MCF 10A (cell line): Measurements from ENCODE around the gene MAD1L1. TPM values are rescaled to one million over a fixed set of nuclear protein-coding genes. Genes with fewer than 3 reads are reported as not detected.

ENCODE experiments used
- BruUV-seq: library from RNA; stranded (reverse); fragments of 400-500 nt; replicated peaks from 2 replicates; lab custom pipeline; 2021; lab: Mats Ljungman, UMichigan
- CTCF ChIA-PET: fragments of 300-600 bp; sonication (Branson Sonifier 250); formaldehyde crosslinking; extraction: SDS; loops from one replicate; lab custom pipeline; 2021; ENCODE audit warnings: antibody characterized with exemption, inconsistent platforms; lab: Yijun Ruan, JAX
- POLR2A ChIA-PET: fragments of 300-600, 350-650 bp; sonication (Branson Sonifier 250); formaldehyde crosslinking; extraction: SDS; loops from one replicate; lab custom pipeline; 2020; ENCODE audit warnings: antibody characterized with exemption, inconsistent platforms; lab: Yijun Ruan, JAX
- DNase-seq: peaks from one replicate; pipeline ENCODE4 v3.0.0-alpha.2; 2018; ENCODE audit not compliant: unreplicated experiment
- H3K27ac Mint-ChIP-seq: one replicate; pipeline ENCODE4 v1.8.0; 2022; ENCODE audit warnings: mild to moderate bottlenecking, low read depth, mixed read lengths; ENCODE audit not compliant: unreplicated experiment
- H3K27me3 Mint-ChIP-seq: one replicate; pipeline ENCODE4 v1.8.0; 2022; ENCODE audit warnings: mixed read lengths; ENCODE audit not compliant: insufficient read depth, unreplicated experiment
- H3K36me3 Mint-ChIP-seq: one replicate; pipeline ENCODE4 v1.8.0; 2022; ENCODE audit warnings: mild to moderate bottlenecking, moderate library complexity, mixed read lengths; ENCODE audit not compliant: insufficient read depth, unreplicated experiment
- H3K4me1 Mint-ChIP-seq: one replicate; pipeline ENCODE4 v1.8.0; 2022; ENCODE audit warnings: mixed read lengths; ENCODE audit not compliant: insufficient read depth, unreplicated experiment
- H3K4me3 Mint-ChIP-seq: one replicate; pipeline ENCODE4 v1.8.0; 2022; ENCODE audit warnings: mild to moderate bottlenecking, moderate library complexity, mixed read lengths; ENCODE audit not compliant: unreplicated experiment
- H3K9me3 Mint-ChIP-seq: one replicate; pipeline ENCODE4 v1.8.0; 2022; ENCODE audit warnings: mixed read lengths; ENCODE audit not compliant: unreplicated experiment
- CTCF ChIP-seq: fragments of 200-600 bp; IDR thresholded peaks from one replicate; pipeline ENCODE4 v1.8.0; 2022; ENCODE audit warnings: antibody characterized with exemption, mild to moderate bottlenecking; ENCODE audit not compliant: unreplicated experiment
- intact Hi-C: fragments of 100-400 bp; cut with micrococcal nuclease; formaldehyde crosslinking; loops from 2 replicates; pipeline ENCODE4 v1.14.1; 2022
- total RNA-seq: library from RNA; stranded (reverse); gene quantifications from 2 replicates; pipeline ENCODE4 v1.2.3, GENCODE V29; 2022

Gene MAD1L1
- total RNA-seq, 1 experiment from 2014 or later, result 25.2 TPM

DNA sequence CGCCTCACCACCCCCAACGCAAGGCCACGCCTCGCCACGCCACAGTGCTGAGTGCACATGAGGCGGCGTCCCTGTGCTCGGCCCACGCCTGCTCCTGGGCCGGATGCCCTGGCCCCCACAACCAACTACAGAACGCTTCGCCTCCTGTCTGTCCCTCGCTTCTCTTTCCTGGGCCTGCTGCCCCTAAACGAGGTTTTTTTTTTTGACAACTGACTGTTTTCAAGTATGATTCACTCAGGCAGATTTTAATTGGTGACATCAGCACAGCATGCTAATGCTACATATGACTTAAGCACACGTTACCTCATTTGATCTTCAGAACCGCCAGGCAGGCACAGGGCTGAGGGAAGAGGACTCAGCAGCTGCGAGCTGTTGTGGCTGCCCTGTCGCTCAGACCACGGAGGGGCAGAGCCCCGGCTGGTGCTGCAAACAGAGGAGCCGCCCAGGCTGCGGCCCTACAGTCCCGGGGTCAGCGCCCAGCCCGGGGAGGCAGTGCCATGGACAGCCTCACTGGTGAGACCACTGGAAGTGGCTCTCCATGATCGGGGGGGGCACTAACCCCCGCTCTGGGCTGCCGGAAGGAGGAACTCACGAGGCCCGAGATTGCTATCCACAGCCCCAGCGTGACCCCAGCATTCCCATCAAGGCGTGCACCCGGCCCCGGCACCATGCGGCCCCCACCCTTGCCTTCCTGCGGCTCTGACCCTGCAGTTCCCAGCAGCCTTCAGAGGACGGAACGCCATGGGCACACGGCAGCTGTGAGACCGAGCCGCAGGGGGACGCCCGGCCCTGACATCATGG, 212.8 kb downstream of the MAD1L1 start:
- no TSS peak for BruUV-seq
- Mint-ChIP-seq H3K9me3 (peaks cover 9% of the 10 kb centered on the region), H3K4me1 (peaks cover 6% of the 10 kb centered on the region), H3K4me3 (no peak overlapping the region), H3K27ac (no peak overlapping the region), H3K27me3 (no peaks in the 10 kb centered on the region), H3K36me3 (peaks cover 10% of the 10 kb centered on the region)
- CTCF ChIA-PET, result interaction anchor here (0.7 to 0.8 kb wide), 2 partner anchors 63 to 190 kb away, joined by 3 to 4 read pairs; no protein-coding TSS in a partner anchor
- TF ChIP-seq CTCF, result no peak
- POLR2A ChIA-PET, result no interaction called here
- DNase-seq, result peak; percentile 9
- intact Hi-C loops, result no loop called here

- Mint-ChIP-seq H3K36me3 (peaks cover 10% of the 10 kb centered on the region), H3K27me3 (no peaks in the 10 kb centered on the region), H3K27ac (no peak overlapping the region), H3K4me3 (no peak overlapping the region), H3K9me3 (peaks cover 3% of the 10 kb centered on the region), H3K4me1 (peaks cover 6% of the 10 kb centered on the region)
- no TSS peak for BruUV-seq
- no peak for TF ChIP-seq CTCF
- DNase-seq, result no peak
- POLR2A ChIA-PET, result no interaction called here
- CTCF ChIA-PET, result interaction anchor here (0.8 kb wide), 1 partner anchor 62 kb away, joined by 3 read pairs; no protein-coding TSS in a partner anchor
- intact Hi-C loops, result no loop called here
Observed at GRCh38 chr7:2019461-2019710, 213.4 kb downstream of the MAD1L1 start.

GRCh38 chr7:2018569-2019460, 213.9 kb downstream of the MAD1L1 start:
- ChIA-PET POLR2A (no interaction called here), CTCF (interaction anchor here (0.6 kb wide), 1 partner anchor 57 kb away, joined by 3 read pairs; no protein-coding TSS in a partner anchor)
- Mint-ChIP-seq H3K9me3 (no peaks in the 10 kb centered on the region), H3K4me1 (peaks cover 6% of the 10 kb centered on the region), H3K27ac (no peak overlapping the region), H3K27me3 (no peaks in the 10 kb centered on the region), H3K36me3 (peaks cover 10% of the 10 kb centered on the region), H3K4me3 (no peak overlapping the region)
- intact Hi-C loops, result no loop called here
- no peak for DNase-seq
- TF ChIP-seq CTCF, result no peak
- BruUV-seq, result no TSS peak
